C4-2B (cell line): ENCODE measurements around the gene AUNIP.
A peak's percentile ranks its signal among the peaks of the same experiment; 100 is the strongest.

ENCODE experiments used
- H3K27ac ChIP-seq: fragments of 450-650 bp; 2 replicates; pipeline ENCODE4 v1.5.1; 2017
- ZFX ChIP-seq: fragments of 450-650 bp; IDR thresholded peaks from 2 replicates; pipeline ENCODE4 v1.6.1; 2017
- TF ChIP-seq, protein P1 (sequence below): fragments of 450-650 bp; conservative IDR thresholded peaks from 2 replicates; pipeline ENCODE4 v1.5.1; 2017; ENCODE audit warnings: mild to moderate bottlenecking

Gene AUNIP

DNA sequence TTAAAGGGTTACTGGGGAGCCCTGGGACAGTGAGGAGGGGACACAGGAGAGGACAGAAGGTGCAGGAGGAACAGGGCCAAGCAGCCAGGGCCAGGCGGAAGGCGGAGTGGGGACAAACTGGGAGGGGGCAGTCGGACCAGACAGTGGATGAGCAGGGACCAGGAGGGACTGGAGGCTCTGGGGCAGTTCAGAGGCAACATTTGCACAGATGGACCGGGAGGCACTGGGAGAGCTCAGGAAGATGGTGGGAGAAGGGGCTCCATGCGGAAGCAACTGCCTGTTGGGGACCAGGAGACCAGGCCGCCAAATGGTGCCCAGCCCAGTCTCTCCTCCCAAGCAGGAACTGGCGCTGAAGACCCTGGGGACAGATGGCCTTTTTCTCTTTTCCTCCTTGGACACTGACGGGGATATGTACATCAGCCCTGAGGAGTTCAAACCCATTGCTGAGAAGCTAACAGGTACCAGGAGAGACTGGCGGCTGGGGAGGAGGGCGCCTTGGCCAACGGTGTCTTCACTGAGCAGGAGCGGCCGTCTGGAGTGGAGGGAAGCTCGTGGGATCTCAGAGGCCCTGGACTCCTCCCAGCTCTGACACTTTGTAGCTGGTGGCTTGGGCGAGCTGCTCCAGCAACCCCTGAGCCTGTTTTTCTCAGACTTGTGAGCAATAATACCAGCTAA, 58.4 kb downstream of the AUNIP start:
- TF ChIP-seq, protein P1, sequence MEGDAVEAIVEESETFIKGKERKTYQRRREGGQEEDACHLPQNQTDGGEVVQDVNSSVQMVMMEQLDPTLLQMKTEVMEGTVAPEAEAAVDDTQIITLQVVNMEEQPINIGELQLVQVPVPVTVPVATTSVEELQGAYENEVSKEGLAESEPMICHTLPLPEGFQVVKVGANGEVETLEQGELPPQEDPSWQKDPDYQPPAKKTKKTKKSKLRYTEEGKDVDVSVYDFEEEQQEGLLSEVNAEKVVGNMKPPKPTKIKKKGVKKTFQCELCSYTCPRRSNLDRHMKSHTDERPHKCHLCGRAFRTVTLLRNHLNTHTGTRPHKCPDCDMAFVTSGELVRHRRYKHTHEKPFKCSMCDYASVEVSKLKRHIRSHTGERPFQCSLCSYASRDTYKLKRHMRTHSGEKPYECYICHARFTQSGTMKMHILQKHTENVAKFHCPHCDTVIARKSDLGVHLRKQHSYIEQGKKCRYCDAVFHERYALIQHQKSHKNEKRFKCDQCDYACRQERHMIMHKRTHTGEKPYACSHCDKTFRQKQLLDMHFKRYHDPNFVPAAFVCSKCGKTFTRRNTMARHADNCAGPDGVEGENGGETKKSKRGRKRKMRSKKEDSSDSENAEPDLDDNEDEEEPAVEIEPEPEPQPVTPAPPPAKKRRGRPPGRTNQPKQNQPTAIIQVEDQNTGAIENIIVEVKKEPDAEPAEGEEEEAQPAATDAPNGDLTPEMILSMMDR: no peak
- no peak for TF ChIP-seq ZFX
- H3K27ac ChIP-seq: peak overlapping the region; percentile 65

DNA sequence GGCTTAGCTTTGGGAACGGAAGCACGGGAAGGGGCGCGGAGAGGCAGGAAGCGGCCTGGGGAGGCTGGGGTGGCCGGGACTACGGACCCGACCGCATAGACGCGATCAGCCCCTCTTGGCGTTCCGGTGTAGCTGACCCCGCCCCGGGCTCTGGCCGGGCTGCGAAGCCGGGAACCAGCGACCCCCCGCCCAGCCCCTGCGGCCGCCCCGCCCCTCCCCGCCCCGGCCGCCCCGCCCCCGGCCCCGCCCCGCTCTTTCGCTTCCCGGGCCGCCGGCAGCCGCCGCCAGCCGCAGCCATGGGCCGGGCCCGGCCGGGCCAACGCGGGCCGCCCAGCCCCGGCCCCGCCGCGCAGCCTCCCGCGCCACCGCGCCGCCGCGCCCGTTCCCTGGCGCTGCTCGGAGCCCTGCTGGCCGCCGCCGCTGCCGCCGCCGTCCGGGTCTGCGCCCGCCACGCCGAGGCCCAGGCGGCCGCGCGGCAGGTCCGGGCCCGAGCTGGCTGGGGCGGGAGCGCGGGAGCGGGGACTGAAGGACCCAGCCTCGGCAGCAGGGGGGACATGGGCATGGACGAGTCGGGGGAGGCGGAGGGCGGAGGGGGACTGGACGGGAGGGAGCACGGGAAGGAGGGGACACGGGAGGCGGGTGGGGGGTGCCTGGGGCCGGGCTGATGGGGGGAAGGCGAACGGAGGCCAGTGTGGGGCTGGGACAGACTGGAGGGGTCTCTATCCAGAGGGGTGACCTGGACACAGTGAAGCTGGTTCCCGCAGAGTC, 59.1 kb downstream of the AUNIP start, which contains the start of gene SELENON:
TSS of gene SELENON (plus strand) at position 259 of the 768 bp plus-strand sequence. CDS start at position 297, 38 bp downstream.
- H3K27ac ChIP-seq: peak within 1 kb of the TSS; percentile 65
- TF ChIP-seq ZFX: peak; percentile 38; the same call in 1 of the 2 replicates
- TF ChIP-seq, protein P1: no peak

GRCh38 chr1:25799352-25799934, 59.8 kb downstream of the AUNIP start:
- H3K27ac ChIP-seq: peak overlapping the region; percentile 65; the same call in 1 of the 2 replicates
- TF ChIP-seq, protein P1: no peak
- TF ChIP-seq ZFX: no peak

GRCh38 chr1:25798666-25799351, 60.4 kb downstream of the AUNIP start:
- no peak overlapping the region for H3K27ac ChIP-seq
- TF ChIP-seq, protein P1: no peak
- TF ChIP-seq ZFX: no peak

DNA sequence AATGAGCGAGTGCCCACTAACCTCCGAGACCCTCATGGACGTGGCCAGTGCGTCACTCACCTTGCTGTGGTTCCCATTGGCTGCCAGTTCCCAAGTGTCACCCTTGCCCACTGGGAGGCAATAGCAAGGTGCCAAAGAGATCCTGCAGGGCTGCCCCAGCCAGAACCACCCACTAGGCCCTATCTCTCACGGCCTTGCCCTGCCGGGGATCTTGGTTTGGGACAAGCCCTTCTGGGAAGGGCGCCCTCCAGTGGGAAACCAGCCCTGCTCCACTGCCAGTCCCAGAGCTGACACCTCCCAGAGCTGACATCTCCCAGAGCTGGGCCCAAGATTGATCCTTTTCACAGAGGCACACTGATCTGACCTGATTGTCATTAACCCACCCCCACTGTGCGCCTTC, 61.3 kb downstream of the AUNIP start:
- no peak overlapping the region for H3K27ac ChIP-seq
- TF ChIP-seq, protein P1: no peak; the same call in 1 of the 2 replicates
- TF ChIP-seq ZFX: no peak

- TF ChIP-seq, protein P1: peak; percentile 73
- no peak for TF ChIP-seq ZFX
- peak overlapping the region; percentile 37 for H3K27ac ChIP-seq
These were observed 62.3 kb downstream of the AUNIP start for GRCh38 chr1:25796811-25797458.
